ENCODE measurements around the gene SOX6.

SOX6 gene

DNA sequence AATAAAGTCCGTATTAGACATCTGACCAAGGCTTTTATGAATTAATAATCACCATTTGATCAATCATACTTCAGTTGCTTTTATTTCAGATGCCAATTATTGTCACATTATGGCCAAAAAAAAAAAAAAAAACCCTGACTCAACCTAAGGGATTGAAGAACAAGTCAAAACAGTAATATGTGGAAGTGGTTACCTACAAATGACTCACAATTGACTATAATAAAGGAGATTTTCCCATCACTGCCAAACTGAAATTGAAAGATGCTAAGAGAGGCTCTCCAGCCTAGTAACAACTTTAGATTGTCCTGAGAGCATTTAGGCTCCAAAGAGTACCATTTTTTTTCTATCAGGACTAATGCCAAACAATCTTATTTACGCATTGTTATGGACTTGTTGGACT is 35.2 kb downstream of the SOX6 start:
- no peak for DNase-seq (ENCODE audit: low read depth)
- H3K4me3 ChIP-seq (ENCODE audit: low read length) = no peak overlapping the region
- TF ChIP-seq, protein P1, sequence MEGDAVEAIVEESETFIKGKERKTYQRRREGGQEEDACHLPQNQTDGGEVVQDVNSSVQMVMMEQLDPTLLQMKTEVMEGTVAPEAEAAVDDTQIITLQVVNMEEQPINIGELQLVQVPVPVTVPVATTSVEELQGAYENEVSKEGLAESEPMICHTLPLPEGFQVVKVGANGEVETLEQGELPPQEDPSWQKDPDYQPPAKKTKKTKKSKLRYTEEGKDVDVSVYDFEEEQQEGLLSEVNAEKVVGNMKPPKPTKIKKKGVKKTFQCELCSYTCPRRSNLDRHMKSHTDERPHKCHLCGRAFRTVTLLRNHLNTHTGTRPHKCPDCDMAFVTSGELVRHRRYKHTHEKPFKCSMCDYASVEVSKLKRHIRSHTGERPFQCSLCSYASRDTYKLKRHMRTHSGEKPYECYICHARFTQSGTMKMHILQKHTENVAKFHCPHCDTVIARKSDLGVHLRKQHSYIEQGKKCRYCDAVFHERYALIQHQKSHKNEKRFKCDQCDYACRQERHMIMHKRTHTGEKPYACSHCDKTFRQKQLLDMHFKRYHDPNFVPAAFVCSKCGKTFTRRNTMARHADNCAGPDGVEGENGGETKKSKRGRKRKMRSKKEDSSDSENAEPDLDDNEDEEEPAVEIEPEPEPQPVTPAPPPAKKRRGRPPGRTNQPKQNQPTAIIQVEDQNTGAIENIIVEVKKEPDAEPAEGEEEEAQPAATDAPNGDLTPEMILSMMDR (conservative IDR thresholded peaks at IDR 0.05; ENCODE audit: low read depth, low read length) = no peak

DNA sequence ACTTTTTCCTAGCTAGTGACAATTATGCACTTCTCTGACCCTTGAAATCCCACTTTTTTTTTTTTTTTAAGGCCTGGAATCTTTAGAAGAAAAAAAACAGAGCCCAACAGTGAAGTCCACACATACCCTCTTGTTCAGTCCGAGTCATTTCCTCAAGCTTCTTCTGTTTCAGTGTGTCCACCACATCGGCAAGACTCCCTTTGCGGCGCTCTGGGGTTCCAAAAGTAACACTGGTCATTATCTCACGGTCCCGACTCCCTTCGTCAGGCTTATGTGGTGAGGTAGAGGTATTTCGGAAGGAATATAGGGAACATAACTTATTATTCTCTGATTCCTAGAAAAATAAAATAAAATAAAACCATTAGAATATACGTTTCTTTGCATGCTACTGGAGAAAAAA is 38.0 kb downstream of the SOX6 start:
- DNase-seq (ENCODE audit: low read depth) = no peak
- TF ChIP-seq, protein P1 (conservative IDR thresholded peaks at IDR 0.05; ENCODE audit: low read depth, low read length) = no peak
- H3K4me3 ChIP-seq (ENCODE audit: low read length) = no peak overlapping the region

DNA sequence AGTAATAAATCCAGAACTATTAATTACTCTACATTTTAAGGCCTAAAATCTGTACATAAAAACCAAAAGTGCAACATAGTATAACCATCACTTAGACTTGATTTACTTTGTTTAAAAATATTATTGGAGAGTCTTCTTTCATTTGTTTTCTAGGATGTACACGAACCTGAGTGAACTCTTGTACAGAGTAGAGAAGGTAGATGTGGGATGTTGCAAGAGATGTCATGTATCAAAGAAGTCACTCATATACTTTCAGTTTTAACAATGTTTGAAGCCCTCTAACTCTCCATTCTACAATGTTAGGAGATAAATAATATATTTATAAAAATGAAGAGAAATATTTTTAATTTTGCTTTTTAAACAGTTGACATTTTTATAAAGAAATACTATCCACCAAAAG is 38.6 kb downstream of the SOX6 start:
- TF ChIP-seq, protein P1 (conservative IDR thresholded peaks at IDR 0.05; ENCODE audit: low read depth, low read length) = no peak
- DNase-seq (ENCODE audit: low read depth) = no peak
- H3K4me3 ChIP-seq (ENCODE audit: low read length) = no peak overlapping the region

DNA sequence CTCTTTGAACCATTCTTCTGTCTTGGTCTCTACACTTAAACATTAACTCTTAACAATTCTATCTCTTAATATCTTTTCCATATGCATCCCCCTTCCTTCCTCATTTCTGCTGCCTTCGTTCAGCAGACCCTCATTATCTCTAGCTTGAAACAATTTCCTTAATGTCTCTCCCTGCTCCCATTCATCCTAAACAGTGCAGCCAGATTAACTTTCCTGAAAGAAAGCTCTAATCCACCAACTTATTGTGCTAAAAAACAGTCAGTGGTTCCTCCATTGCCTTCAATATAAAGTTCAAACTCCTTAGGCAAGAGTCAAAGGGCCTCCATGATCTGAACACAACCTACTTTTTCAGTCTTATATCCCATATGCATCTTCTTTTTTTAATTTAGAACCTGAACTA is 42.5 kb downstream of the SOX6 start:
- no peak overlapping the region for H3K4me3 ChIP-seq (ENCODE audit: low read length)
- no peak for DNase-seq (ENCODE audit: low read depth)
- TF ChIP-seq, protein P1 (conservative IDR thresholded peaks at IDR 0.05; ENCODE audit: low read depth, low read length) = no peak

DNA sequence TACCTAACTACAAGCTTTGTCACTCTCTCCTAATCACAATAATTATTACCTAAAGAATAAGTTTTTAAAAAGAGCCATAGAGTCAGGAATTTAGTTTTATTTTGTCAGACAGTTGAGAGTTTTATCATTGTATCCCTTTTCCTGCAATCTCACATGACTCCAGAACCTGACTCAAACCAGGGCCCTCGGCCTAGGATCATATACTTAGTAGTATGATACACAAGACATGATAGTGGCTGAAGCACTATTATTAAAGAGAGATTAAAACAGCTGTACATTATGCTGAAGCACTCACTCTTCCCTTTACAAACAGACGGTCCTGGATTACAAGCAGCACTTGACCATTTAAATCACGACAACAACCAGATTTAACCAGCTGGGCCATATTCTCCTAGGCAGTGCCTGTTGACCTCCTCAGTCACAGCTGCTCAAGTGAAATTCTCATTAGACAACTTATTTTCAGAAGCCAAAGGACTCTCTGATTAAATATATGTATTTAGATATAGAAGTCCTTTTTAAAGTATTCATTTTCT is 44.0 kb downstream of the SOX6 start:
- TF ChIP-seq, protein P1 (conservative IDR thresholded peaks at IDR 0.05; ENCODE audit: low read depth, low read length) = no peak
- DNase-seq (ENCODE audit: low read depth) = no peak

DNA sequence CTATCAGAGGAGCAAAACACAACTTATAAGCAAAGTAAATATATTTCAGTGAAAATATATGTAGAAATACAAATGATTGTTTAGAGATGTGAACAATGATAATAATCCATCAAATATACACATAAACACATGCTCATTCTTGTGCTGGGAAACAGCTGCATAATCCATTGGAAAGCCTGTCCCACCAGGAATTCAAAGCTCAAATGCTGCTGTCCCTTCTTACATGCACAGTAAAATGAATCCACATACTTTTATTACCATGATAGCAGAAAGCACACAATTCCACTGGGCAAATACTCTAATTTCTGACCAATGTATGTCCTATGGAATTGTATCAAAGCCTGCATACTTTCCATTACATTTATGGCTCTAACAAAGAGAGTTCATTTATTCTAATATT is 44.5 kb downstream of the SOX6 start:
- TF ChIP-seq, protein P1 (conservative IDR thresholded peaks at IDR 0.05; ENCODE audit: low read depth, low read length) = no peak
- no peak overlapping the region for H3K4me3 ChIP-seq (ENCODE audit: low read length)
- no peak for DNase-seq (ENCODE audit: low read depth)

More for the DNA sequence above, 44.0 kb downstream of the SOX6 start:
- no peak overlapping the region for H3K4me3 ChIP-seq (ENCODE audit: low read length)

DNA sequence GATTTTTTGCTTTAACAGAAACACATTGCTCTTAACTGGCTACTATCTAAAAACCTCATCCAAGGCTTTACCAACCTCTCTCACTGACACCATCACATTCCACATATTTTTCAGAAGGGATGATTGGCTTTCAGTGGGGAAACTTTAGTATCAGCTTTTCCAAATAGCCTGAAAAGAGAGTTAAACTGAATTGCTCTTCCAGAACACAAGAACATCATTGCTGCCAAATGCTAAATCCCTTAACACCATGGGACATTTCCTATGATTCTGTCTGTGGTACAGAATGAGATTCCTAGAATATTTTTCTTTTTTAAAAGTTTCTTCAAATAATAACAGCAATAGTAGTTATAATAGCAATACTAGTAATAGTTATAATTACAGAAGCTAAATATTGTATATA is 45.4 kb downstream of the SOX6 start:
- DNase-seq (ENCODE audit: low read depth) = no peak
- no peak overlapping the region for H3K4me3 ChIP-seq (ENCODE audit: low read length)
- TF ChIP-seq, protein P1 (conservative IDR thresholded peaks at IDR 0.05; ENCODE audit: low read depth, low read length) = no peak
